ENCODE measurements around the gene CCIN. TPM values are rescaled to one million over a fixed set of nuclear protein-coding genes. Genes with fewer than 3 reads are reported as not detected.

The CCIN gene
- total RNA-seq (2012; rRNA removed) (1.1 TPM in 2 replicates), polyA plus RNA-seq (2012; rRNA removed) (0.73 and 0.80 TPM in 2 replicates), Bru-seq, nascent RNA (percentile 34 among the genes with signal in this experiment), BruChase-seq, experiment 1, labeled RNA remaining after a 6-hour chase (percentile 54 among the genes with signal in this experiment), BruChase-seq, experiment 2, labeled RNA remaining after a 2-hour chase (percentile 44 among the genes with signal in this experiment)
- polyA plus RNA-seq (2012; cell fraction: cytosol; rRNA removed), result 0.32 and 0.48 TPM in 2 replicates
- 0.58 and 0.65 TPM in 2 replicates for polyA plus RNA-seq (2012; cell fraction: nucleus; rRNA removed; ENCODE audit: low replicate concordance)
- long read RNA-seq, partial matches to known transcripts, result 0 of 1 reads
- long read RNA-seq, other reads (novel, unspliced or antisense), result 1 of 1 reads

DNA sequence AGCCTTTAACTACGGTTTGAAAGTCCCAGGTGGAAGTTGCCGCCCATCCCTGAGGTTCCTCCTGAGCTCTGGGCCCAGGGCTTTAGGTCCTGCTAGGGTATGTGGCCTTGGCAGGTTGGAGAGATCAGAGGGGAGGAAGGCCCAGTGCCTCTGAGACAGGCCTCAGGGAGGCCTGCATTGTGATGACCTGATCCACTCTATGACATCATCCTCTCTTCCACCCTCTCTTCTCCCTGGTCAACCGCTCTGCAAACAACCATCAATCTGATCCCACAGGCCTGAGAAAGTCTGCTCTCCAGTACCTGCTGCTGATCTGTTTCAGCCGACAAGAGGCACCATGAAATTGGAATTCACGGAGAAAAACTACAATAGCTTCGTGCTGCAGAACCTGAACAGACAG lies at the start of gene CCIN:
CCIN (plus strand) TSS at position 223 of the 400 bp plus-strand sequence; CDS start at position 338, 115 bp downstream.
- no peaks in the 10 kb centered on the region for H4K20me1 ChIP-seq (ENCODE audit: insufficient read depth, low read length)
- ATAC-seq (ENCODE audit: low read depth), result no peak
- no peak within 1 kb of the TSS for H2BK20ac ChIP-seq (ENCODE audit: low read depth, low read length)
- no peak within 1 kb of the TSS for H3K23ac ChIP-seq (ENCODE audit: low read depth, low read length)
- H3K18ac ChIP-seq (ENCODE audit: low read depth, low read length), result no peak within 1 kb of the TSS
- peaks cover 7% of the 10 kb centered on the region; the same call in 1 of the 2 replicates for H3K9me1 ChIP-seq (ENCODE audit: insufficient read depth, low read length)
- no peak within 1 kb of the TSS for H4K8ac ChIP-seq (ENCODE audit: low read depth in 2 of 2, low read length in 2 of 2)
- H2BK5ac ChIP-seq (ENCODE audit: low read depth, low read length, poor library complexity, severe bottlenecking), result no peak within 1 kb of the TSS
- no peak within 1 kb of the TSS; the same call in 1 of the 2 replicates for H3K14ac ChIP-seq (replicated peaks; ENCODE audit: low read depth, low read length)
- no peak within 1 kb of the TSS for H3K4me2 ChIP-seq (ENCODE audit: low read depth, low read length)
- H2AK9ac ChIP-seq (replicated peaks; ENCODE audit: low read depth, low read length, poor library complexity), result no peak within 1 kb of the TSS
- intact Hi-C loops (cut with micrococcal nuclease) (no loop called here), dilution Hi-C loops (cut with HindIII; ENCODE audit: low sequenced_read_pairs, unreplicated experiment) (no loop called here), in situ Hi-C loops (cut with MboI; ENCODE audit: low sequenced_read_pairs) (no loop called here)
- no peaks in the 10 kb centered on the region; the same call in 1 of the 2 replicates for H3K27me3 ChIP-seq (ENCODE audit: control insufficient read depth, insufficient read depth, low read length)
- no TSS peak for BruUV-seq (replicated peaks)
- TF ChIP-seq CEBPB (IDR thresholded peaks at IDR 0.05; ENCODE audit: low read depth, low read length) (no peak), RFX5 (IDR thresholded peaks at IDR 0.05; ENCODE audit: low read depth, low read length) (no peak), MAZ (IDR thresholded peaks at IDR 0.05; ENCODE audit: borderline replicate concordance, low read depth, low read length) (no peak), RCOR1 (IDR thresholded peaks at IDR 0.05; ENCODE audit: insufficient replicate concordance, low read length) (no peak), CHD1 (IDR thresholded peaks at IDR 0.05; ENCODE audit: low read depth, low read length) (no peak), SMC3 (IDR thresholded peaks at IDR 0.05; ENCODE audit: low read depth, low read length) (no peak), FOS (IDR thresholded peaks at IDR 0.05; ENCODE audit: low read depth, low read length) (no peak), RAD21 (IDR thresholded peaks at IDR 0.05; ENCODE audit: low read length) (no peak), BHLHE40 (IDR thresholded peaks at IDR 0.05; ENCODE audit: low read depth, low read length) (no peak), MAFK (IDR thresholded peaks at IDR 0.05; ENCODE audit: low read depth, low read length) (no peak)
- TF ChIP-seq, protein P1, sequence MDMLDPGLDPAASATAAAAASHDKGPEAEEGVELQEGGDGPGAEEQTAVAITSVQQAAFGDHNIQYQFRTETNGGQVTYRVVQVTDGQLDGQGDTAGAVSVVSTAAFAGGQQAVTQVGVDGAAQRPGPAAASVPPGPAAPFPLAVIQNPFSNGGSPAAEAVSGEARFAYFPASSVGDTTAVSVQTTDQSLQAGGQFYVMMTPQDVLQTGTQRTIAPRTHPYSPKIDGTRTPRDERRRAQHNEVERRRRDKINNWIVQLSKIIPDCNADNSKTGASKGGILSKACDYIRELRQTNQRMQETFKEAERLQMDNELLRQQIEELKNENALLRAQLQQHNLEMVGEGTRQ (IDR thresholded peaks at IDR 0.05; ENCODE audit: low read depth, low read length), result no peak
- TF ChIP-seq, protein P2, sequence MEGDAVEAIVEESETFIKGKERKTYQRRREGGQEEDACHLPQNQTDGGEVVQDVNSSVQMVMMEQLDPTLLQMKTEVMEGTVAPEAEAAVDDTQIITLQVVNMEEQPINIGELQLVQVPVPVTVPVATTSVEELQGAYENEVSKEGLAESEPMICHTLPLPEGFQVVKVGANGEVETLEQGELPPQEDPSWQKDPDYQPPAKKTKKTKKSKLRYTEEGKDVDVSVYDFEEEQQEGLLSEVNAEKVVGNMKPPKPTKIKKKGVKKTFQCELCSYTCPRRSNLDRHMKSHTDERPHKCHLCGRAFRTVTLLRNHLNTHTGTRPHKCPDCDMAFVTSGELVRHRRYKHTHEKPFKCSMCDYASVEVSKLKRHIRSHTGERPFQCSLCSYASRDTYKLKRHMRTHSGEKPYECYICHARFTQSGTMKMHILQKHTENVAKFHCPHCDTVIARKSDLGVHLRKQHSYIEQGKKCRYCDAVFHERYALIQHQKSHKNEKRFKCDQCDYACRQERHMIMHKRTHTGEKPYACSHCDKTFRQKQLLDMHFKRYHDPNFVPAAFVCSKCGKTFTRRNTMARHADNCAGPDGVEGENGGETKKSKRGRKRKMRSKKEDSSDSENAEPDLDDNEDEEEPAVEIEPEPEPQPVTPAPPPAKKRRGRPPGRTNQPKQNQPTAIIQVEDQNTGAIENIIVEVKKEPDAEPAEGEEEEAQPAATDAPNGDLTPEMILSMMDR (conservative IDR thresholded peaks at IDR 0.05; ENCODE audit: low read depth, low read length), result no peak
- WGBS, 2 experiments (ENCODE audit: extremely low coverage in 2 of 2, insufficient read length in 1 of 2), result 92% methylated on average over 4 of the region's 6 CpGs; no CpG with 5 or more reads in 1 of the 2 experiments
- H4K91ac ChIP-seq (ENCODE audit: insufficient read depth, low read depth, low read length), result no peak within 1 kb of the TSS
- H3K79me1 ChIP-seq (ENCODE audit: low read depth in 1 of 2, low read length in 2 of 2), result no peaks in the 10 kb centered on the region
- H3K4me1 ChIP-seq (ENCODE audit: control insufficient read depth, insufficient read depth, low read length), result peaks cover 15% of the 10 kb centered on the region
- H3K36me3 ChIP-seq (ENCODE audit: control insufficient read depth, insufficient read depth, low read length), result no peaks in the 10 kb centered on the region
- ChIA-PET CTCF (interaction anchor here (1.2 kb wide), 1 partner anchor 66 kb away, joined by 3 read pairs; no protein-coding TSS in a partner anchor), POLR2A (ENCODE audit: unreplicated experiment) (no interaction called here)
- H3K4me3 ChIP-seq (ENCODE audit: insufficient read depth, low read depth, low read length), result no peak within 1 kb of the TSS
- no peak within 1 kb of the TSS for H2BK120ac ChIP-seq (ENCODE audit: low read depth, low read length)
- DNase-seq, result no peak
- no peak within 1 kb of the TSS for H2AFZ ChIP-seq (replicated peaks; ENCODE audit: low read length, poor library complexity)
- H3K27ac ChIP-seq (ENCODE audit: insufficient read depth, low read length), result no peak within 1 kb of the TSS
- H2AK5ac ChIP-seq (ENCODE audit: low read depth, low read length), result no peak within 1 kb of the TSS
- H3K4ac ChIP-seq (ENCODE audit: low read depth, low read length), result no peak within 1 kb of the TSS
- H3K9ac ChIP-seq (ENCODE audit: low read depth, low read length), result no peak within 1 kb of the TSS
- H2BK15ac ChIP-seq (ENCODE audit: low read depth, low read length), result no peak within 1 kb of the TSS
- no peak within 1 kb of the TSS for H3K56ac ChIP-seq (ENCODE audit: extremely low read depth, insufficient read depth, low read length)
- H3K9me3 ChIP-seq (ENCODE audit: control insufficient read depth, insufficient read depth, low read length), result no peaks in the 10 kb centered on the region
- no peak within 1 kb of the TSS for H4K5ac ChIP-seq (ENCODE audit: low read depth, low read length)
